Calu3 (cell line): ENCODE results near the gene TUBA4A. TPM values are rescaled to one million over a fixed set of nuclear protein-coding genes. Genes with fewer than 3 reads are reported as not detected.

ENCODE experiments used
- BruUV-seq: library from RNA; stranded (reverse); fragments of 400-500 nt; replicated peaks from 2 replicates; lab custom pipeline; 2021; lab: Mats Ljungman, UMichigan
- CTCF ChIA-PET: fragments of 300-600 bp; sonication (Branson Sonifier 250); formaldehyde crosslinking; loops from one replicate; lab custom pipeline; 2022; ENCODE audit warnings: antibody characterized with exemption; lab: Charles Lee
- DNase-seq: peaks from one replicate; pipeline ENCODE4 v3.0.0; 2022
- H3K27ac Mint-ChIP-seq: one replicate; pipeline ENCODE4 v1.8.0; 2022; ENCODE audit warnings: mixed read lengths; ENCODE audit not compliant: unreplicated experiment
- H3K27me3 Mint-ChIP-seq: one replicate; pipeline ENCODE4 v1.8.0; 2022; ENCODE audit warnings: mixed read lengths; ENCODE audit not compliant: unreplicated experiment
- H3K36me3 Mint-ChIP-seq: one replicate; pipeline ENCODE4 v1.8.0; 2022; ENCODE audit warnings: mild to moderate bottlenecking, moderate library complexity, mixed read lengths; ENCODE audit not compliant: insufficient read depth, unreplicated experiment
- H3K4me1 Mint-ChIP-seq: one replicate; pipeline ENCODE4 v1.8.0; 2022; ENCODE audit warnings: mild to moderate bottlenecking, low read depth, mixed read lengths; ENCODE audit not compliant: unreplicated experiment
- H3K4me3 Mint-ChIP-seq: one replicate; pipeline ENCODE4 v1.8.0; 2022; ENCODE audit warnings: mild to moderate bottlenecking, low read depth, moderate library complexity, mixed read lengths; ENCODE audit not compliant: unreplicated experiment
- H3K9me3 Mint-ChIP-seq: one replicate; pipeline ENCODE4 v1.8.0; 2022; ENCODE audit warnings: low read depth, mixed read lengths; ENCODE audit not compliant: unreplicated experiment
- intact Hi-C: fragments of 100-400 bp; cut with micrococcal nuclease; formaldehyde crosslinking; loops from one replicate; pipeline ENCODE4 v1.10.0; 2022; ENCODE audit not compliant: unreplicated experiment
- total RNA-seq: library from RNA; stranded (reverse); gene quantifications from 2 replicates; pipeline ENCODE4 v1.2.3, GENCODE V29; 2022
- TF ChIP-seq, protein P1 (sequence below): fragments of 200-600 bp; IDR thresholded peaks from one replicate; pipeline ENCODE4 v1.8.0; 2022; ENCODE audit warnings: antibody characterized with exemption; ENCODE audit not compliant: unreplicated experiment

Gene TUBA4A
- total RNA-seq, 1 experiment from 2014 or later, result 97.9 TPM

DNA sequence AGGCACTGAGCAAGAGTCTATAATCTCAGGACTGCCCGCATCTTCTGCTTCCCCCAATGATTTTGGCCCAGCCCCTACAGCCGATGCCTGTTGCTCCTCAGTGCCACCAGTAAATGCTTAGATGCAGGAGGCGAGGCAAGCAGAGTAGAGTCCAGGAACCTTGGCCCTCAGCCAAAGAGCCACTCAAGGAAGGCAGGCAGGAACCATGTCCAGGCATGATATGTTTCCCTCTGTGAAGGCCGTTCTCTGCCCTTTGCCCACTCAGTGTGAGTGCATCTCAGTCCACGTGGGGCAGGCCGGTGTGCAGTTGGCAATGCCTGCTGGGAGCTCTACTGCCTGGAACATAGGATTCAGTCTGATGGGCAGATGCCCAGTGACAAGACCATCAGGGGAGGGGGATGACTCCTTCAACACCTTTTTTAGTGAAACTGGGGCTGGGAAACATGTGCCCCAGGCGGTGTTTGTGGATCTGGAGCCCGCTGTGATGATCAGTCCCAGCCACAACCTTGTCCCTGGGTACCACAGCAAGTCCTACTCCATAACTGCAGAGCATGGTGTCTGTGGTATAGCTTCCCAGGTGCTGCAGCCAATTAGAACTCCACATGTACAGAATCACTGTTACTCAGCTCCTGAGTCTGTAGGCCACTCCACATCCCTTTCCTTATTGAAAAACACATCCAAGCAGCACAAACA is 15.8 kb upstream of the TUBA4A start:
- intact Hi-C loops, result no loop called here
- DNase-seq, result peak; percentile 33
- CTCF ChIA-PET, result no interaction called here
- Mint-ChIP-seq H3K4me3 (no peak overlapping the region), H3K27me3 (no peaks in the 10 kb centered on the region), H3K9me3 (no peaks in the 10 kb centered on the region), H3K36me3 (peaks cover 9% of the 10 kb centered on the region), H3K27ac (no peak overlapping the region), H3K4me1 (peaks cover 21% of the 10 kb centered on the region)
- TF ChIP-seq, protein P1, sequence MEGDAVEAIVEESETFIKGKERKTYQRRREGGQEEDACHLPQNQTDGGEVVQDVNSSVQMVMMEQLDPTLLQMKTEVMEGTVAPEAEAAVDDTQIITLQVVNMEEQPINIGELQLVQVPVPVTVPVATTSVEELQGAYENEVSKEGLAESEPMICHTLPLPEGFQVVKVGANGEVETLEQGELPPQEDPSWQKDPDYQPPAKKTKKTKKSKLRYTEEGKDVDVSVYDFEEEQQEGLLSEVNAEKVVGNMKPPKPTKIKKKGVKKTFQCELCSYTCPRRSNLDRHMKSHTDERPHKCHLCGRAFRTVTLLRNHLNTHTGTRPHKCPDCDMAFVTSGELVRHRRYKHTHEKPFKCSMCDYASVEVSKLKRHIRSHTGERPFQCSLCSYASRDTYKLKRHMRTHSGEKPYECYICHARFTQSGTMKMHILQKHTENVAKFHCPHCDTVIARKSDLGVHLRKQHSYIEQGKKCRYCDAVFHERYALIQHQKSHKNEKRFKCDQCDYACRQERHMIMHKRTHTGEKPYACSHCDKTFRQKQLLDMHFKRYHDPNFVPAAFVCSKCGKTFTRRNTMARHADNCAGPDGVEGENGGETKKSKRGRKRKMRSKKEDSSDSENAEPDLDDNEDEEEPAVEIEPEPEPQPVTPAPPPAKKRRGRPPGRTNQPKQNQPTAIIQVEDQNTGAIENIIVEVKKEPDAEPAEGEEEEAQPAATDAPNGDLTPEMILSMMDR, result no peak
- BruUV-seq, result no TSS peak

DNA sequence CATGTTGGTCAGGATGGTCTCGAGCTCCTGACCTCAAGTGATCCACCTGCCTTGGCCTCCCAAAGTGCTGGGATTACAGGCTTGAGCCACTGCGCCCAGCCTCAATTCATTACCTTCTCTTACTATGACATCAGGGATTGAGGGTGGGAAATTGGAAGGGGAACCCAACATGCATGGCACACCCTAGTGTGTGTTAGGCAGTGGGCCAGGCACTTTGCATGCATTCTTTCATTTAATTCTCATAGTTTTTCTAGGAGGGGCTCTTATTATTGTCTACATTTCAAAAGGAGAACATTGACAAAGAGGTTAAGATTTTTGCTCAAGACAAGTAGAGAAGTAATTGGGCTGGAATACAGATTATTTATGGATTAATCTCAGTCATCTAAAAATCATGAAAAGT is 14.6 kb upstream of the TUBA4A start:
- CTCF ChIA-PET, result no interaction called here

DNA sequence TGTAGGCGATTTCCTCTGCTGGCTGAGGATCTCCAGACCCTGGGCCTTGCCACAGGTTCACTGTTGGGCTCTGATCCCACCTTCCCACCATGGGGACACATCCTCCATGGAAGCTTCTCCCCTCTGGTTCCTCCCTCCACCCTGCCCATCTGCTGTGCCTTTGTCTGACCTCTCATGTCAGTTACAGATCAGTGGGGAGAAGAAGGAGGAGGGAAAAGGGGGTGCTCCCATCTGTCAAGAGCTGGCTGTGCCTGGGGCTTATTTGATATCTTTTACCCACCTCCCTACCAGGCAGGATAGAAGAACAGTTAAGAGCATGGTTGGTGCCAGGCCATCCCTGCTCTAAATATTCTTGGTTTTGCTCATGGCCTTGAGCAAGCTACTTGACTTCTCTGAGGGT is 13.2 kb upstream of the TUBA4A start:
- BruUV-seq, result no TSS peak
- H3K4me1 Mint-ChIP-seq, result peaks cover 10% of the 10 kb centered on the region
- H3K9me3 Mint-ChIP-seq, result no peaks in the 10 kb centered on the region
- peaks cover 5% of the 10 kb centered on the region for H3K27me3 Mint-ChIP-seq
- TF ChIP-seq, protein P1, result no peak
- intact Hi-C loops, result no loop called here
- CTCF ChIA-PET, result no interaction called here
- no peak overlapping the region for H3K4me3 Mint-ChIP-seq
- H3K27ac Mint-ChIP-seq, result no peak overlapping the region
- DNase-seq, result no peak
- no peaks in the 10 kb centered on the region for H3K36me3 Mint-ChIP-seq

More for the DNA sequence above, 14.6 kb upstream of the TUBA4A start:
- Mint-ChIP-seq H3K4me1 (peaks cover 10% of the 10 kb centered on the region), H3K4me3 (no peak overlapping the region), H3K9me3 (no peaks in the 10 kb centered on the region), H3K27me3 (no peaks in the 10 kb centered on the region), H3K36me3 (no peaks in the 10 kb centered on the region), H3K27ac (no peak overlapping the region)
- DNase-seq, result no peak
- BruUV-seq, result no TSS peak
- intact Hi-C loops, result no loop called here
- TF ChIP-seq, protein P1, result no peak

DNA sequence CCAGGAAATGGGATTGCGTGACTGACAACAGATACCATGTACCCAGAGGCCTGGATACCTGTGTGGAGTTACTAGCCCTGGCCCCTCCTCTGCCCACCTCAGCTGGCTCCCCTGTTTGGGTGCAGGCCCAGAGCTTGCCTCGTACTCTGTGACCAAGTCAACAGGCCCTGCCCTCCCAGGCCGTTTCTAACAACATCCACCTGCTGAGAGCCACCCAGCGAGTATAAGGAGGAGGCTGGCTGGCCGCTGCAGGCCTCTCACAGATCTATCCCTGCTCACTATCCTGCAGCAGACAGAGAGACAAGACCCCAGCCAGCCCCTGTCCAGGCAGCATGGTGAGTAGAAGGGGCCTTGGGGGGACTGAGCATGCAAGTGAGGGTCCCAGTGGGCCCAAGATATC is 12.5 kb upstream of the TUBA4A start:
- no peaks in the 10 kb centered on the region for H3K36me3 Mint-ChIP-seq
- no peak overlapping the region for H3K27ac Mint-ChIP-seq
- DNase-seq, result no peak
- peaks cover 12% of the 10 kb centered on the region for H3K27me3 Mint-ChIP-seq
- no peaks in the 10 kb centered on the region for H3K9me3 Mint-ChIP-seq
- H3K4me3 Mint-ChIP-seq, result no peak overlapping the region
- TF ChIP-seq, protein P1, result no peak
- peaks cover 10% of the 10 kb centered on the region for H3K4me1 Mint-ChIP-seq
- intact Hi-C loops, result no loop called here
- BruUV-seq, result no TSS peak
- CTCF ChIA-PET, result no interaction called here
